ENCODE data around the gene SPG11.
"Not testable (repeated sequence)": the region's sequence is repeated elsewhere in the genome, so short reads cannot be mapped to it uniquely, and the experiment has no call there.

The SPG11 gene

DNA sequence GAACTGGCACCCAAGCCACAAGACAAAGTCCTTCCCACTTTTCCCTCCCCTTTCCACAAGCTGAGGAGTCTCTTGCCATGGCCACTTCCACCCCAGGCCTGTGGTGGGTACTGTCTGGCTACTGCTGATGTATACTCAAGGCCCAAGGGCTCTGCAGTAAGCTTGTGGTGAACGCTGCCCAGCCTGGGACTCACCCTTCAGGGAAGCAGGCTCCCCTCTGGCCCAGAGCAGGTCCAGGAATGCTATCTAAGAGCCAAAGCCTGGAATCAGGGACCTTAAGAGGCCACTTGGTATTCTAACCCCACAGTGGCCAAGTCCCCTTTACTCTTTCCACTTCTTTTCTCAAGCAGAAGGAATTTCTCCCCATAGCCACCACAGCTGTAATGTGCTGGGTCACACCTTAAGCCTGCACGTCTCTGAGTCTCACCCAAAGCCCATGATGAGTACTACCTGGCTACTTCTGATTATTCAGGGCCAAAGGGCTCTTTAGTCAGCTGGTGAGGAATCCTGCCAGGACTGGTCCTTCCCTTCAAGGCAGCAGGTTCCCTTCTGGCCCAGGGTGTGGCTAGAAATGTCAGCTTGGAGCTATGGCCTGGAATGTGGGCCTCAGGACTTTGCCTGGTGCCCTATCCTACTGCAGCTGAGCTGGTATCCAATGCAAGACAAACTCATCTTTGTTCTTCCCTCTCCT, 43.6 kb upstream of the SPG11 start:
- no peak for TF ChIP-seq SUZ12 (IDR thresholded peaks at IDR 0.05; ENCODE audit: extremely low read depth, insufficient read depth, insufficient read length)
- TF ChIP-seq YY1 (IDR thresholded peaks at IDR 0.05; ENCODE audit: insufficient read depth, insufficient read length), result no peak
- TF ChIP-seq ZNF274 (IDR thresholded peaks at IDR 0.05; ENCODE audit: low read depth, low read length), result no peak
- Histone ChIP-seq H3K4me3 (ENCODE audit: insufficient read length, low read depth) (no peak overlapping the region), H3K9me3 (ENCODE audit: insufficient read depth, low read length) (no peaks in the 10 kb centered on the region), H3K36me3 (ENCODE audit: insufficient read depth, insufficient read length, low read length) (no peaks in the 10 kb centered on the region), H3K27me3 (ENCODE audit: insufficient read depth, insufficient read length) (no peaks in the 10 kb centered on the region), H3K4me1 (ENCODE audit: insufficient read depth, insufficient read length) (peaks cover 3% of the 10 kb centered on the region), H3K9ac (ENCODE audit: insufficient read length, low read depth) (no peak overlapping the region)
- no peak for DNase-seq (ENCODE audit: low read depth, low spot score)

GRCh38 chr15:44706401-44706800, 42.9 kb upstream of the SPG11 start:
- Histone ChIP-seq H3K36me3 (ENCODE audit: insufficient read depth, insufficient read length, low read length) (no peaks in the 10 kb centered on the region), H3K9ac (ENCODE audit: insufficient read length, low read depth) (no peak overlapping the region), H3K4me3 (ENCODE audit: insufficient read length, low read depth) (no peak overlapping the region), H3K4me1 (ENCODE audit: insufficient read depth, insufficient read length) (peaks cover 3% of the 10 kb centered on the region), H3K27me3 (ENCODE audit: insufficient read depth, insufficient read length) (no peaks in the 10 kb centered on the region), H3K9me3 (ENCODE audit: insufficient read depth, low read length) (no peaks in the 10 kb centered on the region)
- no peak for TF ChIP-seq ZNF274 (IDR thresholded peaks at IDR 0.05; ENCODE audit: low read depth, low read length)
- no peak for TF ChIP-seq YY1 (IDR thresholded peaks at IDR 0.05; ENCODE audit: insufficient read depth, insufficient read length)
- no peak for DNase-seq (ENCODE audit: low read depth, low spot score)

GRCh38 chr15:44705986-44706385, 42.5 kb upstream of the SPG11 start:
- Histone ChIP-seq H3K36me3 (ENCODE audit: insufficient read depth, insufficient read length, low read length) (no peaks in the 10 kb centered on the region), H3K27me3 (ENCODE audit: insufficient read depth, insufficient read length) (no peaks in the 10 kb centered on the region), H3K4me3 (ENCODE audit: insufficient read length, low read depth) (no peak overlapping the region), H3K9ac (ENCODE audit: insufficient read length, low read depth) (no peak overlapping the region), H3K9me3 (ENCODE audit: insufficient read depth, low read length) (no peaks in the 10 kb centered on the region), H3K4me1 (ENCODE audit: insufficient read depth, insufficient read length) (peaks cover 3% of the 10 kb centered on the region)
- DNase-seq (ENCODE audit: low read depth, low spot score), result no peak
- TF ChIP-seq SUZ12 (IDR thresholded peaks at IDR 0.05; ENCODE audit: extremely low read depth, insufficient read depth, insufficient read length) (no peak), YY1 (IDR thresholded peaks at IDR 0.05; ENCODE audit: insufficient read depth, insufficient read length) (no peak), ZNF274 (IDR thresholded peaks at IDR 0.05; ENCODE audit: low read depth, low read length) (no peak)

DNA sequence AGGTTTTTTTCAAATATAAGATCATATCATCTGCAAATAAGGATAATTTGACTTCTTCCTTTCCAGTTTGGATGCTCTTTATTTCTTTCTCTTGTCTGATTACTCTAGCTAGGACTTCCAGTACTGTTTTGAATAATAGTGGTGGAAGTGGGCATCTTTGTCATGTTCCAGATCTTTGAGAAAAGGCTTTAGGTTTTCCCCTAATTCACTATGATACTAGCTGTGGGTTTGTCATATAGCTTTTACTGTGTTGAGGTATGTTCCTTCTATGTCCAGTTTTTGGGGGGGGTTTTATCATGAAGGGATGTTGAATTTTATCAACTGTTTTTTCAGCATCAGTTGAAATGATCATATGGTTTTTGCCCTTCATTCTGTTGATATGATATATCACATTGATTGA, 37.2 kb upstream of the SPG11 start:
- not testable (repeated sequence) for H3K4me3 ChIP-seq (ENCODE audit: insufficient read length, low read depth); H3K9ac ChIP-seq (ENCODE audit: insufficient read length, low read depth); H3K4me1 ChIP-seq (ENCODE audit: insufficient read depth, insufficient read length); DNase-seq (ENCODE audit: low read depth, low spot score); H3K36me3 ChIP-seq (ENCODE audit: insufficient read depth, insufficient read length, low read length); H3K9me3 ChIP-seq (ENCODE audit: insufficient read depth, low read length); H3K27me3 ChIP-seq (ENCODE audit: insufficient read depth, insufficient read length)

DNA sequence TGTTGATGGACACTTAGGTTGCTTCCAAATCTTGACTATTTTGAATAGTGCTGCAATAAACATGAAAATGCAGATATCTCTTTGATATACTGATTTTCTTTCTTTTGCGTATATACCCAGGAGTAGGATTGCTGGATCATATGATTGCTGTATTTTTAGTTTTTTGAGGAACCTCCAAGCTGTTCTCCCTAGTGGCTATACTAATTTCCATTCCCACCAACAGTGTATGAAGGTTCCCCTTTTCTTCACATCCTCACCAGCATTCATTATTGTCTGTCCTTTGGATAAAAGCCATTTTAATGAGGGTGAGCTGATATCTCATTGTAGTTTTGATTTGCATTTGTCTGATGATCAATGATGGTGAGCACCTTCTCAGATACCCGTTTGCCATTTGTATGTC, 35.2 kb upstream of the SPG11 start:
- Histone ChIP-seq H3K4me1 (ENCODE audit: insufficient read depth, insufficient read length) (no peaks in the 10 kb centered on the region), H3K9me3 (ENCODE audit: insufficient read depth, low read length) (no peaks in the 10 kb centered on the region), H3K36me3 (ENCODE audit: insufficient read depth, insufficient read length, low read length) (no peaks in the 10 kb centered on the region), H3K27me3 (ENCODE audit: insufficient read depth, insufficient read length) (no peaks in the 10 kb centered on the region), H3K9ac (ENCODE audit: insufficient read length, low read depth) (no peak overlapping the region), H3K4me3 (ENCODE audit: insufficient read length, low read depth) (no peak overlapping the region)
- no peak for DNase-seq (ENCODE audit: low read depth, low spot score)
- TF ChIP-seq ZNF274 (IDR thresholded peaks at IDR 0.05; ENCODE audit: low read depth, low read length) (no peak), SUZ12 (IDR thresholded peaks at IDR 0.05; ENCODE audit: extremely low read depth, insufficient read depth, insufficient read length) (no peak), YY1 (IDR thresholded peaks at IDR 0.05; ENCODE audit: insufficient read depth, insufficient read length) (no peak)

GRCh38 chr15:44697014-44697413, 33.6 kb upstream of the SPG11 start:
- no peak for DNase-seq (ENCODE audit: low read depth, low spot score)
- no peaks in the 10 kb centered on the region for H3K36me3 ChIP-seq (ENCODE audit: insufficient read depth, insufficient read length, low read length)
- no peak overlapping the region for H3K9ac ChIP-seq (ENCODE audit: insufficient read length, low read depth)
- no peaks in the 10 kb centered on the region for H3K27me3 ChIP-seq (ENCODE audit: insufficient read depth, insufficient read length)
- no peak overlapping the region for H3K4me3 ChIP-seq (ENCODE audit: insufficient read length, low read depth)
- no peaks in the 10 kb centered on the region for H3K4me1 ChIP-seq (ENCODE audit: insufficient read depth, insufficient read length)
- no peaks in the 10 kb centered on the region for H3K9me3 ChIP-seq (ENCODE audit: insufficient read depth, low read length)
- TF ChIP-seq YY1 (IDR thresholded peaks at IDR 0.05; ENCODE audit: insufficient read depth, insufficient read length) (no peak), SUZ12 (IDR thresholded peaks at IDR 0.05; ENCODE audit: extremely low read depth, insufficient read depth, insufficient read length) (no peak), ZNF274 (IDR thresholded peaks at IDR 0.05; ENCODE audit: low read depth, low read length) (no peak)

DNA sequence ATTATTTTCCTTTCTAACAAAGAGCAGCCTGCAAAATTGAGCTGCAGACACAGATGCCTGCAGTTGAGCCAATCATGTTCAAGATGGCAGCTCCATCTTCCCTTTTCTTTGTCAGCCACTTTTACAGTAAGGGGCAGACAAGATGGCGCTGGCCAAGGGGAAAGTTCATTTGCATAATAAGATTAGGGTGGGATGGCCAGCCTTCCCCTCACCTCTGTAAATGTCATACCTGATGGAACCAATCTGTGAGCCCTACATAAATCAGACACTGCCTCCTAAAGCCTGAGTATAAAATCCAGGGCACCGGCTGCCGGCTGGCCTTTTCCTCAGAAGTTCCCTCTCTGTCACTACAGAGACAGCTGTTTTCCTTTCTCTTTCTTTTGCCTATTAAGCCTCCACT, 31.8 kb upstream of the SPG11 start:
- Histone ChIP-seq H3K9ac (ENCODE audit: insufficient read length, low read depth) (no peak overlapping the region), H3K9me3 (ENCODE audit: insufficient read depth, low read length) (no peaks in the 10 kb centered on the region), H3K4me1 (ENCODE audit: insufficient read depth, insufficient read length) (no peaks in the 10 kb centered on the region), H3K36me3 (ENCODE audit: insufficient read depth, insufficient read length, low read length) (no peaks in the 10 kb centered on the region), H3K27me3 (ENCODE audit: insufficient read depth, insufficient read length) (no peaks in the 10 kb centered on the region), H3K4me3 (ENCODE audit: insufficient read length, low read depth) (no peak overlapping the region)
- DNase-seq (ENCODE audit: low read depth, low spot score), result no peak
- TF ChIP-seq ZNF274 (IDR thresholded peaks at IDR 0.05; ENCODE audit: low read depth, low read length) (no peak), SUZ12 (IDR thresholded peaks at IDR 0.05; ENCODE audit: extremely low read depth, insufficient read depth, insufficient read length) (no peak), YY1 (IDR thresholded peaks at IDR 0.05; ENCODE audit: insufficient read depth, insufficient read length) (no peak)

- no peaks in the 10 kb centered on the region for H3K36me3 ChIP-seq (ENCODE audit: insufficient read depth, insufficient read length, low read length)
- H3K4me3 ChIP-seq (ENCODE audit: insufficient read length, low read depth), result no peak overlapping the region
- no peaks in the 10 kb centered on the region for H3K9me3 ChIP-seq (ENCODE audit: insufficient read depth, low read length)
- no peak for TF ChIP-seq ZNF274 (IDR thresholded peaks at IDR 0.05; ENCODE audit: low read depth, low read length)
- no peak for TF ChIP-seq SUZ12 (IDR thresholded peaks at IDR 0.05; ENCODE audit: extremely low read depth, insufficient read depth, insufficient read length)
- no peak for TF ChIP-seq YY1 (IDR thresholded peaks at IDR 0.05; ENCODE audit: insufficient read depth, insufficient read length)
- DNase-seq (ENCODE audit: low read depth, low spot score), result no peak
- H3K9ac ChIP-seq (ENCODE audit: insufficient read length, low read depth), result no peak overlapping the region
- no peaks in the 10 kb centered on the region for H3K27me3 ChIP-seq (ENCODE audit: insufficient read depth, insufficient read length)
- H3K4me1 ChIP-seq (ENCODE audit: insufficient read depth, insufficient read length), result no peaks in the 10 kb centered on the region
These were observed 31.0 kb upstream of the SPG11 start for GRCh38 chr15:44694416-44694815.

Data from NT2/D1 (cell line).